22Rv1 (cell line): Measurements from ENCODE around the gene RAMP3.

Experiments
- ZFX ChIP-seq: fragments of 450-650 bp; IDR thresholded peaks from 2 replicates; pipeline ENCODE4 v1.6.1; 2017; ENCODE audit warnings: antibody characterized with exemption, borderline replicate concordance
- TF ChIP-seq, protein P1 (sequence below): fragments of 450-650 bp; IDR thresholded peaks from 2 replicates; pipeline ENCODE4 v1.5.1; 2017; ENCODE audit warnings: mild to moderate bottlenecking

DNA sequence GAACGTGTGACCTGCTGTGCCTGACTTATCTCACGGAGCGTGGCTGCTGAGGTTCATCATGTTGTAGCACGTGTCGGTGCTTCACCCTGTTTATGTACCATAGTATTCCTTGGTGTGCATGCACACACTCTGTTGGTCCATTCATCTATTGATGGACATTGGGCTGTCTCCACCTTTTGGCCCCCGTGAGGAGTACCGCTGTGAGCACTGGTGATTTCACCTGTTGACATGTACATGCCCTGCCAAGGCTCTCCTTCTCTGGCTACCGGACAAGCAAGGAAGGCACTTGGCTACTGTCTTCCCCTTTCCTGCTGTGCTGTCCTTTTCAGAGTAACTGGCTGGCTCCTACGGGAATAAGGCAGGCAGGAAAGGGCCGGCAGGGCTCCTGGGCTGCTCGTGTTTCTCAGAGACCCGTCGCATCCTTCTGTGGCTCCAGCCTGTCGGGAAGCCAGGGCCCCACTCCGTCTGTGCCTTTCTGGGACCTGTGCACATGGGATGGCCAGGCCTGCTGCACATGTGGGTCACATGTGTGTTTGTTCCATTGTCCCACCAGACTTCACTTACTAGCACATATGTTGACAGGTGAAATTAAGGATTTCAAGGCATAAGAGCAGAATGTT is 28.3 kb upstream of the RAMP3 start:
- TF ChIP-seq, protein P1, sequence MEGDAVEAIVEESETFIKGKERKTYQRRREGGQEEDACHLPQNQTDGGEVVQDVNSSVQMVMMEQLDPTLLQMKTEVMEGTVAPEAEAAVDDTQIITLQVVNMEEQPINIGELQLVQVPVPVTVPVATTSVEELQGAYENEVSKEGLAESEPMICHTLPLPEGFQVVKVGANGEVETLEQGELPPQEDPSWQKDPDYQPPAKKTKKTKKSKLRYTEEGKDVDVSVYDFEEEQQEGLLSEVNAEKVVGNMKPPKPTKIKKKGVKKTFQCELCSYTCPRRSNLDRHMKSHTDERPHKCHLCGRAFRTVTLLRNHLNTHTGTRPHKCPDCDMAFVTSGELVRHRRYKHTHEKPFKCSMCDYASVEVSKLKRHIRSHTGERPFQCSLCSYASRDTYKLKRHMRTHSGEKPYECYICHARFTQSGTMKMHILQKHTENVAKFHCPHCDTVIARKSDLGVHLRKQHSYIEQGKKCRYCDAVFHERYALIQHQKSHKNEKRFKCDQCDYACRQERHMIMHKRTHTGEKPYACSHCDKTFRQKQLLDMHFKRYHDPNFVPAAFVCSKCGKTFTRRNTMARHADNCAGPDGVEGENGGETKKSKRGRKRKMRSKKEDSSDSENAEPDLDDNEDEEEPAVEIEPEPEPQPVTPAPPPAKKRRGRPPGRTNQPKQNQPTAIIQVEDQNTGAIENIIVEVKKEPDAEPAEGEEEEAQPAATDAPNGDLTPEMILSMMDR = no peak
- no peak for TF ChIP-seq ZFX
